ENCODE measurements around the gene C1QL4. TPM values are rescaled to one million over a fixed set of nuclear protein-coding genes. Genes with fewer than 3 reads are reported as not detected.

C1QL4 gene
- polyA plus RNA-seq (2011; rRNA removed) = 0.99 and 1.5 TPM in 2 replicates
- 3.4 and 5.1 TPM in 2 replicates for polyA plus RNA-seq (2012; cell fraction: cytosol; rRNA removed)
- 5.8 and 8.4 TPM in 2 replicates for polyA plus RNA-seq (2012; cell fraction: nucleus; rRNA removed)
- 2.2 to 2.8 TPM (median 2.8 TPM) in 3 replicates for polyA plus RNA-seq (2017; fragmentation: RNase III; extraction: RNeasy Plus Mini Kit Qiagen cat#74134 plus additional on column Dnase treatment)
- polyA minus RNA-seq (2011; rRNA and poly(A)+ RNA removed) = 0.66 and 0.83 TPM in 2 replicates

GRCh38 chr12:49336645-49337584 is at the start of gene C1QL4:
TSS of gene C1QL4 (minus strand) at chr12:49337188. CDS start at chr12:49336477, 711 bp downstream.
- WGBS (ENCODE audit: missing lambda C conversion rate) = 3% methylated on average over 49 of the region's 65 CpGs
- peak within 1 kb of the TSS; percentile 85 for H3K4me2 ChIP-seq
- H3K4me1 ChIP-seq = peaks cover 12% of the 10 kb centered on the region; the same call in 2 of the 3 replicates
- H3K4me3 ChIP-seq = peak within 1 kb of the TSS; percentile 64
- peak; percentile 75 to 84 for DNase-seq (ENCODE audit: low read depth in 1 of 2, low spot score in 1 of 2)
- peak; percentile 78 to 88 for ATAC-seq
- FAIRE-seq = no peak
- H3K27ac ChIP-seq = peak within 1 kb of the TSS; percentile 71 to 82
- ChIA-PET CTCF (interaction anchor here (0.6 to 6.1 kb wide), 30 partner anchors 8 to 245 kb away, joined by 3 to 104 read pairs (median 4); partner anchors contain the start of genes DNAJC22, KCNH3, PRPH and TROAP), POLR2A (interaction anchor here (0.6 to 1.2 kb wide), 3 partner anchors 10 to 85 kb away, joined by 3 read pairs; partner anchors contain the start of genes DNAJC22 and TROAP)
- no peaks in the 10 kb centered on the region for H3K9me3 ChIP-seq
- TF ChIP-seq NFE2L2 (conservative IDR thresholded peaks at IDR 0.05; ENCODE audit: low read length) (no peak), ESRRA (IDR thresholded peaks at IDR 0.05; ENCODE audit: borderline replicate concordance, low read length) (no peak), HOXA7 (CRISPR knock-in tag; IDR thresholded peaks at IDR 0.05) (no peak), HOXB5 (CRISPR knock-in tag; IDR thresholded peaks at IDR 0.05) (no peak), RNF2 (IDR thresholded peaks at IDR 0.05; ENCODE audit: borderline replicate concordance, low read depth) (no peak), CHD2 (IDR thresholded peaks at IDR 0.05; ENCODE audit: low read length, partially characterized antibody) (no peak), PHF8 (IDR thresholded peaks at IDR 0.05; ENCODE audit: borderline replicate concordance, low read depth) (no peak; the same call in 1 of the 2 replicates), ELK1 (IDR thresholded peaks at IDR 0.05; ENCODE audit: low read depth, low read length) (no peak), CBX8 (IDR thresholded peaks at IDR 0.05) (no peak), USF2 (IDR thresholded peaks at IDR 0.05) (no peak), RARB (CRISPR knock-in tag; IDR thresholded peaks at IDR 0.05) (no peak), SREBF2 (IDR thresholded peaks at IDR 0.05) (no peak), EHF (CRISPR knock-in tag; IDR thresholded peaks at IDR 0.05) (no peak), E2F6 (IDR thresholded peaks at IDR 0.05; ENCODE audit: borderline replicate concordance, low read depth) (no peak), REST (IDR thresholded peaks at IDR 0.05) (no peak), MAFK (IDR thresholded peaks at IDR 0.05; ENCODE audit: partially characterized antibody) (no peak), RCOR1 (IDR thresholded peaks at IDR 0.05; ENCODE audit: low read depth, low read length) (no peak), POLR2A (IDR thresholded peaks at IDR 0.05; ENCODE audit: low read length) (peak; percentile 62), PBX3 (IDR thresholded peaks at IDR 0.05) (no peak), MAX (IDR thresholded peaks at IDR 0.05) (peak; percentile 34; the same call in 1 of the 2 replicates), ZC3H11A (IDR thresholded peaks at IDR 0.05) (no peak), HEYL (CRISPR knock-in tag; IDR thresholded peaks at IDR 0.05) (no peak), TP53 (CRISPR knock-in tag; IDR thresholded peaks at IDR 0.05) (no peak), ATOH8 (CRISPR knock-in tag; IDR thresholded peaks at IDR 0.05; ENCODE audit: low read depth) (no peak), BHLHE40 (IDR thresholded peaks at IDR 0.05; ENCODE audit: low read depth, low read length) (no peak), MYC (IDR thresholded peaks at IDR 0.05; ENCODE audit: borderline replicate concordance, low read length) (peak; percentile 30; the same call in 1 of the 2 replicates), RAD21 (conservative IDR thresholded peaks at IDR 0.05 in 1 of 2, IDR thresholded peaks at IDR 0.05 in 1 of 2) (peak; percentile 28 to 53), POLR2AphosphoS2 (conservative IDR thresholded peaks at IDR 0.05; ENCODE audit: low read length) (no peak), ZSCAN20 (CRISPR knock-in tag; IDR thresholded peaks at IDR 0.05) (no peak), EHMT2 (IDR thresholded peaks at IDR 0.05; ENCODE audit: low read depth) (no peak)
